HCEC 1CT (cell line): Measurements from ENCODE around the gene ATF7IP.
"Not testable (repeated sequence)": the region's sequence is repeated elsewhere in the genome, so short reads cannot be mapped to it uniquely, and the experiment has no call there.

Experiments used
- DNase-seq: peaks from one replicate; pipeline ENCODE4 v3.0.0-alpha.2; 2017

Gene ATF7IP

DNA sequence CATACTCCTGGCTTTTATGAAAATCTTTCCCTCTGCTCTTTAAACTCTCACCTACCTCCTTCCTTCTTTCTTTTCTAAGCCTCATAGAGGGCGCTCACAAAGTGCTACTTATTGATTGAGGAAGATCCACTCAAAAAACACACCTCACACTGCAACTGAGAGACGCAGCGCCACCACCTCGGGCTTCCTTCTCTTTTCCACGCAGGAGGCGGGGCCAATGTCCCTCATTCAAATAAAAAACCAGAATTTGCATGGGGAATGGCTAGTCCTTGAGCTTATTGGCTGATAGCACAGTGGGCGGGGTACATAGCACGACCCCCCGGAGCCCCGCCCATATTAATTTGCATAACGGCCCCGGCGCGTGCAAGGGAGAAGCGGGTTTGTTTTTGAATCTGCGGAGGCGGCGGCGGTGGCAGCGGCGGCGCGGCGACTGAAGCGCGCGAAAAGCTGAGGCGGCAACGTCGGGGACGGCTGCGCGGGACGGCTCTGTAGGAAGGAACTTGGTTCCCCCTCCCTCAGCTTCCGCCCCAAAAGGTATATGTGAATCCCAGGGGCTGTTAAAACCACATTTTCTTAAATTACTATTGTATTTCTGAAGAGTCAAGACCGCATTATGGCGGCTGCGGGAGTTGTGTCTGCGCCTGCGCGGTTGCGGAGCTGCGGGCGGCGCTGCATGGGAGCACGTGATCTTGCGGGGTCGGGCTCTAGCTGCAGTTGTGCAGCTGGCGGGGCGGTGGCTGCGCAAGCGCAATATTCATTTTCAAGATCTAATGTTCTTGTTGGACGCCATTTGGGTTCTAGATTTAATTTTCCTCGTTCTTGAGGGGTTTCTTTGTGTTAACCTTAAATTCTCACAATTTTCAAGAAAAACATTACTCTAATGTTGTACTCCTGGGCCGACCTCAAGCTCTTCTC lies at the start of gene ATF7IP:
ATF7IP (plus strand) TSS at position 389 of the 915 bp plus-strand sequence. CDS start 58,234 bp downstream, outside the sequence.
- DNase-seq, result peak; percentile 98

DNA sequence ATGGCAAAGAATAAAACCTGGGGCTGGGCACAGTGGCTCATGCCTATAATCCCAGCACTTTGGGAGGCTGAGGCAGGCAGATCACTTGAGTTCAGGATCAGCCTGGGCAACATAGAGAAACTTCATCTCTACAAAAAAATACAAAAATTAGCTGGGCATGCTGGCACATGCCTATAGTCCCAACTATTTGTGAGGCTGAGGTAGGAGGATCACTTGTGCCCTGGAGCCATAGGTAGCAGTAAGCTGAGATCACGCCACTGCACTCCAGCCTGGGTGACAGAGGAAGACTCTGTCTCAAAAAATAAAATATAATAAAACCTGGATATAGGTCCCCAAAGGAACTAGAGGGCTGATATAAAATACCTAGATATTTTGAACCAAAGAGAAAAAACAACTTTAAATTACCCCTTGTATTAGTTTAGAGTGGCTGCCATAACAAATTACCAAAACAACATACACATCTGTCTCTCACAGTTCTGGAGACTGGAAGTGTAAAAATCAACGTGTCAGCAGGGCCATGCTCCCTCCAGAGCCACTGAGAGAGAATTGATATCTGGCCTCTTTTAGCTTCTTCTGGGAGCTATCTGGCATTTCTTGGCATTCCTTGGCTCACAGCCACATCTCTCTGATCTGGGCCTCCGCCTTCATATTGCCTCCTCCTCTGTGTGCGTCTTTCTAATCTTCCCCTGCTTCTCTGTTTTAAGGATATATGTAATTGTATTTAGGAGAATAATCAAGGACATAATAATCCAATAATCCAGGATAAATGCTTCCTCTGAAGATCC lies 47.9 kb upstream of the ATF7IP start:
- DNase-seq, result no peak

DNA sequence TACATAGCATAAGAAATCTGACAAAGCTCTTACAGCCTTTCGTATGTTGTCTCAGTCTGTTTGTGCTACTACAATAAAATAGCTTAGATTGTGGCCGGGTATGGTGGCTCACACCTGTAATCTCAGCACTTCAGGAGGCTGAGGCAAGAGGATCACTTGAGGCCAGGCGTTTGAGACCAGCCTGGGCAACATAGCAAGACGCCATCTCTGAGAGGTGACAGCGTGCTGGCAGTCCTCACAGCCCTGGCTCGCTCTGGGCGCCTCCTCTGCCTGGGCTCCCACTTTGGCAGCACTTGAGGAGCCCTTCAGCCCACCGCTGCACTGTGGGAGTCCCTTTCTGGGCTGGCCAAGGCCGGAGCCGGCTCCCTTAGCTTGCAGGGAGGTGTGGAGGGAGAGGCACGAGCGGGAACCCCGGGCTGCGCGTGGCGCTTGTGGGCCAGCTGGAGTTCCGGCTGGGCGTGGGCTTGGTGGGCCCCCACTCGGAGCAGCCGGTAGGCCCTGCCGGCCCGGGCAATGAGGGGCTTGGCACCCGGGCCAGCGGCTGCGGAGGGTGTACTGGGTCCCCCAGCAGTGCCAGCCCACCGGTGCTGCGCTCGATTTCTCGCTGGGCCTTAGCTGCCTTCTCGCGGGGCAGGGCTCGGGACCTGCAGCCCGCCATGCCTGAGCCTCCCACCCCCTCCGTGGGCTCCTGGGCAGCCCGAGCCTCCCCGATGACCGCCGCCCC lies 45.6 kb upstream of the ATF7IP start:
- DNase-seq, result not testable (repeated sequence)

DNA sequence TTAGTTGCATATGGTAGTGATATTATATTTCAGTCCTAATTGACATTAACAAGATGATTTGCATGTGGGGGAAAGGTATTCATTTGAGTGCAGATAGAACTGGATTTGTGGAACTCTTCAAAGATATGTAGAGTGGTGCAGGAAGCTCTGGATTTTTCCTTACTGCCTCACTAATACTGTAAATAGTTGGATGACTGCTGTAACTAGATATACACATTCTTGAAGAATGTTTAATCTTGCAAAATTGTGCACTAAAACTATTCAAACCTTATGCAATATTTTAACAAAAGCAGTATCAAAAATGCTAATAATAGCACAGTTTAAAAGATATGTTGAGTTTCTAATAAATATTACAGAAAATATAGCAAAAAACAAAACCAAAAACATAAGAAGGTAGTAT lies 43.1 kb upstream of the ATF7IP start:
- peak; percentile 22 for DNase-seq

DNA sequence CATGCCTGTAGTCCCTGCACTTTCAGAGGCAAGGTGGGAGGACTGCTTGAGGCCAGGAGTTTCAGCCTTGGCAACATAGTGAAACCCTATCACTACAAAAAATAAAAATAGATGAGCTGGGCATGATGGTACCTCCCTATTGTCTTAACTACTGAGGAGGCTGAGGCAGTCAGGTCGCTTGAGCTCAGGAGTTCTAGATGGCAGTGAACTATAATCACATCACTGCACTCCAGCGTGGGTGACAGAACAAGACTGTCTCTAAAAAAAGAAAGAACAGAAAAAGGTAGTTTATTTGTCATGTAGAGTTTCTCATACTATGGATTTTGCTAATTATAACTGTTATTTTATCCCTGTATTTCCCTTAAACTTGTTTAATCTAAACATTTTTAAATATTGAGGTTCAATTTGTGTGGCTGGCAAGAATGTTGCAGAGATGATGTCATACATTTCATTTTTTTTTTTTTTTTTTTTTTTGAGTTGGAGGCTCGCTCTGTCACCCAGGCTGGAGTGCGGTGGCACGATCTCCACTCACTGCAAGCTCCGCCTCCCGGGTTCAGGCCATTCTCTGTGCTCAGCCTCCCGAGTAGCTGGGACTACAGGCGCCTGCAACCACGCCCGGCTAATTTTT lies 39.7 kb upstream of the ATF7IP start:
- DNase-seq, result no peak

DNA sequence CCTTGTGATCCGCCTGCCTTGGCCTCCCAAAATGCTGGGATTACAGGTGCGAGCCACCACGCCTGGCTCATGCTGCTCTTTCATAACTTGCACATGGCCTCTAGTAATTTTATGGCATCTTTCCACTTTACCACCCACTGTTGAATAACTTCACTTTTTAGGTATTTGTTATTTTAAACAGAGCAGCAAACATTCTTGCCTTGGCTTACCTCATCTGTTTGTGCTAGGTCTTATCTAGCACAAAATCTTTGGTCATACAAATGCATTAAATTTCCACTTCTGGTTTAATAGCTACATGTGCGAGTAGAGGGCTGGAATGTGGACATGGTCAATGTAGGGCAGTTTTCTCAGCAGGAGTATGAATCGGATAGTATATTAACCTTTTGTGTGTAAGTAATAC lies 38.8 kb upstream of the ATF7IP start:
- no peak for DNase-seq

DNA sequence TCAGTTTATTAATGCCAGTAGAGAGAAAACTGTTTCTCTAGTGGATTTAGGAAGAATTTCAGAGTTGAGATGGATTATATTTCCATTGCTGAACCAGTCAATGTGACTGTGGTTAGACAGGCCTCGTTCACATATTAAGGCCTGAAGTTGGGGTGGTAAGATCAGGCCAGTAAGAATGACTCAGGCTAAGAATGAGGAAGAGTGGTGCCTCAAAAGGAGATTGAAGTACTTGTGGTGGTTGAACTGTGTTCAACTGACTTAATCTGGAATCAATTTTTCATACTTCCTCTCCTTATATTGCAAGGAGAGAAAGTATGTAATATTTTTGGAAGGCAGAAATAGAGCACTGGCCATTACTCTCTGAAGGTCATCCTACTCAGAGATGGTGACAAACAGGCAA lies 37.8 kb upstream of the ATF7IP start:
- peak; percentile 39 for DNase-seq

GRCh38 chr12:14332482-14332881 lies 33.0 kb upstream of the ATF7IP start:
- DNase-seq, result no peak

DNA sequence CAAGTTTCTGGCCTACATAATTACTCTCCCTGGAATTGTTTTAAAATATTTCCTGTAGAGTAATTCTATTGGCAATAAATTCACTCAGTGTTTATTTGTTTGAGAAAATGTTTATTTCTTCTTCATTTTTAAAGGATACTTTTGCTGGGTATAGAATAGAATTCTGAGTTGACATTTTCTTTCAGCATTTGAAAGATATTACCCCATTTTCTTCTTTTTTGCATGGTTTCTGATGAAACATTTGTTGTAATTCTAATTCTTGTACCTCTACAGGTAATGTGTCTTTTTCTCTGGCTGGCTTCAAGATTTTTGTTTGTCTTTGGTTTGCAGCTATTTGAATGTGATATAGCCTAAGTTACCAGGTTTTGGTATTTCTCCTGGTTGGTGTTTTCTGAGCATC lies 25.1 kb upstream of the ATF7IP start:
- DNase-seq, result no peak

DNA sequence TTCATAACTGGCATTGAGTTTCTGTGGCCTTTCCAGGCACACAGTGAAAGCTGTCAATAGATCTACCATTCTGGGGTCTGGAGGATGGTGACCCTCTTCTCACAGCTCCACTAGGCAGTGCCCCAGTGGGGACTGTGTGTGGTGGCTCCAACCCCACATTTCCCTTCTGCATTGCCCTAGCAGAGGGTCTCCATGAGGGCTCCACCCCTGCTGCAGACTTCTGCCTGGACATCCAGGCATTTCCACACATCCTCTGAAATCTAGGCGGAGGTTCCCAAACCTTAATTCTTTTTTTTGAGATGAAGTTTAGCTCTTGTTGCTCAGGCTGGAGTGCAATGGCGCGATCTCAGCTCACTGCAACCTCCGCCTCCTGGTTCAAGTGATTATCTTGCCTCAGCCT lies 14.0 kb upstream of the ATF7IP start:
- DNase-seq, result not testable (repeated sequence)

DNA sequence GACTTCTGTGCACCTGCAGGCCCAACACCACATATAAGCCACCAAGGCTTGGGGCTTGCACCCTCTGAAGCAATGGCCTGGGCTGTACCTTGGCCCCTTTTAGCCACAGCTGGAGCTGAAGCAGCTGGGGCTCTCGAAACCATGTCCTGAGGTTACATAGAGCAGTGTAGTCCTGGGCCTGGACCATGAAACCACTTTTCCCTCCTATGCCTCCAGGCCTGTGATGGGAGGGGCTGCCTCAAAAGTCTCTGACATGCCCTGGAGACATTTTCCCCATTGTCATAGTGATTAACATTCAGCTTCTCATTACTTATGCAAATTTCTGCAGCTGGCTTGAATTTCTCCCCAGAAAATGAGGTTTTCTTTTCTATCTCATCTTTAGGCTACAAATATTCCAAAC lies 13.4 kb upstream of the ATF7IP start:
- not testable (repeated sequence) for DNase-seq

GRCh38 chr12:14354665-14355064 lies 10.8 kb upstream of the ATF7IP start:
- not testable (repeated sequence) for DNase-seq

- no peak for DNase-seq
Measured at GRCh38 chr12:14356147-14356546, 9.3 kb upstream of the ATF7IP start.

DNA sequence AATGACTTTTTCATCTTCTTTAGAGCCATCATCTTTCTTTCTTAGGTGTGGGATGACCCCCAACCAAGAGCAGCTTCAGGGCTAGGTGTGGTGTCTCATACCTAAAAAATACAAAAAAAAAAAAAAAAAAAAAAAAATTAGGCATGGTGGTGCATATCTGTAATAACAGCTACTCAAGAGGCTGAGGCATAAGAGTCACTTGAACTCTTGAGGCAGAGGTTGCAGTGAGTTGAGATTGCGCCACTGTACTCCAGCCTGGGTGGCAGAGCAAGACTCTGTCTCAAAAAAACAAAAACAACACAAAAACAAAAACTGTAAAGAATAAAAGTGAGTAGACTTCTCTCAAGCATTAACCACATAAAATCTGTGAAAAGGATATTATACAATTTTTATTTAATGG lies 8.0 kb upstream of the ATF7IP start:
- no peak for DNase-seq

DNA sequence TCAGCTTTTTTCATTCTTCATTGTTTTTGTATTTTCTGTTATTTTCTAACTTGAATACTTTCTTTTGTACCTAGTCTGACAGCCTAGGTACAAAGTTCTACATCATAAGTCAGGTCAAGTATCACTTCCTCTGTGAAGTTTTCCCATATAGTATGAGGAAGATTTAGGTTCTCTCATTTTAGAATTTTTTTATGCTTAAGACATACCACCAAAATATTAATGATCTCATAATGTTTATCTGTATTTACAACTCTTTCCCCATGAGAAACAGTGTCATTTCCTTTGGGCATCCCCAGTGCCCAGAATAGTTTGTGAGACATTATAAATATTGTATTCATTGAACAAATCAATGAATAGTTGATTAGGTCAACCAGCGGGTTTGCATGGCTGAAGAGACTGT lies 3.1 kb upstream of the ATF7IP start:
- no peak for DNase-seq

DNA sequence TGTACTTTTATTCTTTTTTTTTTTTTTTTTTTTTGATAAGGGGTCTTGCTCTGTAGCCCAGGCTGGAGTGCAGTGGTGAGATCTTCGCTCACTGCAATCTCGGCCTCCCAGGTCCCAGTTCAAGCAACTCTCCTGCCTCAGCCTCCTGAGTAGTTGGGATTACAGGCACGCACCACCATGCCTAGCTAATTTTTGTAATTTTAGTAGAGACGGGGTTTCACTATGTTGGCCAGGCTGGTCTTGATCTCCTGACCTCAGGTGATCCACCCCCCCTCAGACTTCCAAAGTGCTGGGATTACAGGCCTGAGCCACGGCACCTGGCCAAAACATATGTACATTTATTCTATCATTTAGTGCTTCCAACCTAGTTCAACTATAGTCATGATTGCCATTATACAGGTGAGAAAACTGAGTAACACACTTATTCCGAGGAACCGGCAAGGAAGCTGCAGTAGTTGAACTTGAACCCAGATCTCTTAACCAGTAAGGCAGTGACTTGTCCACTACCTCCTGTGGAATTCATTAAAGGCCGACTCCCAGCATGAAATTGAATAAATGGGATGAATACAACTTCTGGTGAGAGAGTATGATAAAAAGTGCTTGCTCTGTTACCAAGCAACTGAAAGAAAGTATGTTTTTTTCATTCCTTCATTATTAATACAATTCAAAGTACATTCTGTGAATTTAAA lies 755 bp upstream of the ATF7IP start:
- DNase-seq, result no peak

DNA sequence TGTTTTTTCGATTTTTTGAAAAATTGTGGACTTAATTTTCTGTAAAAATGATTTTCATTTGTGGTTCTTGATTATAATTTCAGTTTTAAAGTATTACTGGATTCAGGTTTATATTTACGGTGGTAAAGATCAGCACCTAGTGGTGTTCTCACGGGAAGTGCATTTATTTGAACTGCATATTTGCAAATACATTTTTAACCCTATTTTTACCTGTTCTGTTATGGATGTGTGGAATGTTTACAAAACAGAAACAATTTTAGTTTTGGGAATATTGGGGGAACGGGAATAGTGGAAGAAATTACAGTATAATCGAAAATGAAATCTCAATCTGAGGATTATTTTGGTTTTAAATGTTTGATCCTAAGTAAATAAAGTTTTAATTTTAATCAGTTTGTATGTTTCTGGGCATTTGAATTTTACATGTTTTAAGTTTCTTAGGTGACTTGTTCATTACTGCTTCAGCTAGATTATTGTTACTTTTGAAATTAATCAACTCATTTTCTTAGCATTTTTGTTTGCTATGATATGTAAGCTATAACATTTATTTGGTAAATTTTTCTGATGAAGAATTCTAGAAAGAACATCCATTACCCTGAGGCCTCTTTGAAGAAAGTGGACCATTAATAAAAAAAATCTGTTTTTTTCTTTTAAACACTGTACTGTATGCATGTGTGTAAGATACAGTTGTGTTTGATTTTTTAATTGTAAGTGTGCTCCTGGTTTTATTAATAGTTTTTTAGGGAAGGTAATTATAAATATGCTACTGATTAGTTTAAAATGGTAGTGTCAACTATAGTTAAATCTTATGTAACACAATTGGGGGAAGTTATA lies 942 bp downstream of the ATF7IP start:
- no peak for DNase-seq

- peak; percentile 30 for DNase-seq
Measured at GRCh38 chr12:14367040-14367661, 1.7 kb downstream of the ATF7IP start.

DNA sequence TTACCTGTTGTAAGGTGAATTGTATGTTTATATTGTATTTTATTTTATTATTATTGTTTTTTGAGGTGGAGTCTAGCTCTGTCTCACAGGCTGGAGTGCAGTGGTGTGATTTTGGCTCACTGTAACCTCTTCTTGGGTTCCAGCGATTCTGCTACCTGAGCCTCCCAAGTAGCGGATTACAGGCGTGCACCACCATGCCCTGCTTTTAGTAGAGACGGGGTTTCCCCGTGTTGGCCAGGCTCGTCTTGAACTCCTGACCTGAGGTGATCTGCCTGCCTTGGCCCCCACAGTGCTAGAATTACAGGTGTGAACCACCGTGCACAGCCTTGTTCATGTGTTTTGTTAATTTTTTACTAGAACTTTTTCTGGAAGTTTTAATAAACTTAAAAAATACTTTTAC lies 3.8 kb downstream of the ATF7IP start:
- DNase-seq, result no peak

DNA sequence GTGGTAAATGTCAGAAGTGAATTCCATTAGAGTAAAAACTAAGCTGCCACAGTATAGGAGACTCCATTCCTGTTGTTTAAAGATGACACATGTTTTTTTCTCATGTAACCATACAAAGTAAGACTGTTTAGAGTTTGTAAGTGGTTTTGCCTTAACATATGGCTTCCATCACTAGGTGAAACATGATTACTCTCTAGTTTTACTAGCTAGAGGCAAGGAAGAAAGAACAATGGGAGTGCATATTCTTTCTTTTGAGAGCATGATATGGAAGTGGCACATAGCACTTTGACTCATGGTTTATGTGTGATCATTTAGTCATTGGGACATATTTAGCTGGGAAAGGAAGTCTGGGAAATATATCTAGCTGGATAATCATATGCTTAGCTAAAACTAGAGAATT lies 7.7 kb downstream of the ATF7IP start:
- peak; percentile 77 for DNase-seq

GRCh38 chr12:14379508-14379907 lies 14.0 kb downstream of the ATF7IP start:
- no peak for DNase-seq
